MM.1S (cell line): ENCODE results near the gene BIRC7.

Experiments
- DNase-seq: peaks from one replicate; pipeline ENCODE4 v3.0.0-alpha.2; 2015
- H2AFZ ChIP-seq: fragments of 300-600 bp; sonication (generic); 2 replicates; pipeline ENCODE4 v1.6.0; 2016; ENCODE audit warnings: antibody characterized with exemption, low read length
- H3F3A ChIP-seq: fragments of 300-600 bp; sonication (generic); 2 replicates; pipeline ENCODE4 v1.6.1; 2016; ENCODE audit warnings: mild to moderate bottlenecking, antibody characterized with exemption, low read length, moderate library complexity, mixed read lengths; ENCODE audit not compliant: insufficient read depth
- H3K27ac ChIP-seq: fragments of 300-600 bp; sonication (generic); 2 replicates; pipeline ENCODE4 v1.5.1; 2016; ENCODE audit warnings: mild to moderate bottlenecking, low read length
- H3K27me3 ChIP-seq: fragments of 300-600 bp; sonication (generic); replicated peaks from 2 replicates; pipeline ENCODE4 v1.6.0; 2016; ENCODE audit warnings: low read length; ENCODE audit not compliant: insufficient read depth
- H3K36me3 ChIP-seq: fragments of 300-600 bp; sonication (generic); replicated peaks from 2 replicates; pipeline ENCODE4 v1.6.1; 2016; ENCODE audit warnings: mild to moderate bottlenecking, low read length, mixed read lengths; ENCODE audit not compliant: insufficient read depth
- H3K4me1 ChIP-seq: fragments of 300-600 bp; sonication (generic); 2 replicates; pipeline ENCODE4 v1.6.1; 2016; ENCODE audit warnings: low read length, mixed read lengths
- H3K4me2 ChIP-seq: fragments of 300-600 bp; sonication (generic); 2 replicates; pipeline ENCODE4 v1.6.0; 2016; ENCODE audit warnings: low read depth, low read length
- H3K4me3 ChIP-seq: fragments of 300-600 bp; sonication (generic); 2 replicates; pipeline ENCODE4 v1.5.1; 2016; ENCODE audit warnings: low read length, mixed read lengths
- H3K79me2 ChIP-seq: fragments of 300-600 bp; sonication (generic); 2 replicates; pipeline ENCODE4 v1.6.1; 2016; ENCODE audit warnings: mixed run types, low read length, mixed read lengths
- H3K9ac ChIP-seq: fragments of 300-600 bp; sonication (generic); 2 replicates; pipeline ENCODE4 v1.6.1; 2016; ENCODE audit warnings: low read length, mixed read lengths
- H3K9me2 ChIP-seq: fragments of 300-600 bp; sonication (generic); replicated peaks from 2 replicates; pipeline ENCODE4 v1.6.1; 2016; ENCODE audit warnings: mild to moderate bottlenecking, low read length, mixed read lengths; ENCODE audit not compliant: insufficient read depth
- H3K9me3 ChIP-seq: fragments of 300-600 bp; sonication (generic); replicated peaks from 2 replicates; pipeline ENCODE4 v1.6.1; 2016; ENCODE audit warnings: mild to moderate bottlenecking, low read length, mixed read lengths; ENCODE audit not compliant: insufficient read depth
- H4K20me1 ChIP-seq: fragments of 300-600 bp; sonication (generic); 2 replicates; pipeline ENCODE4 v1.6.1; 2016; ENCODE audit warnings: mild to moderate bottlenecking, low read length, moderate library complexity, mixed read lengths; ENCODE audit not compliant: insufficient read depth
- EZH2 ChIP-seq: fragments of 300-600 bp; sonication (generic); optimal IDR thresholded peaks from 2 replicates; pipeline ENCODE3; 2017; ENCODE audit warnings: low read depth, mild to moderate bottlenecking, antibody characterized with exemption, low read length, mixed read lengths
- EZH2phosphoT487 ChIP-seq: fragments of 300-600 bp; sonication (generic); IDR thresholded peaks from 2 replicates; pipeline ENCODE4 v1.6.1; 2018; ENCODE audit warnings: antibody characterized with exemption, low read length
- TF ChIP-seq, protein P1 (sequence below): fragments of 300-600 bp; sonication (generic); IDR thresholded peaks from 2 replicates; pipeline ENCODE4 v1.5.1; 2016; ENCODE audit warnings: antibody characterized with exemption, low read length, mixed read lengths

The BIRC7 gene

DNA sequence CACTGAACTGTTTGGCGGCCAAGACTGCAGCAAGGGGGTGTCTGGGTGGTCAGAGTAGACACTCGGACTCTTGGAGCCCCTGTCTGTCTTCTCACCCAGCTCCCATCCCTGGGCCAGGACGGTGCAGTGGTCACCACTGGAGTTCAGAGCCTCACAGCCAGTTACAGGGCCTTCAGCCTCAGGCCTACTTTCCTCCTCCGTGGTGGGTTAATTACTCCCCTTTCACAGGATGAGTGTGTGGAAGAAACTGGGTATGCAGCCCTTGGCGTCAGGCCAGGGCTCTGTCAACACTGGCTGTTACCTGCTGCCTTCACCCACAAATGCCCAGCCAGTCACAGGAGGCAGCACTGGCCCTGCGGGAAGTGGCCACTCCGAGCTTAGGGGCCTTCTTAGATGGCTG is 18.0 kb upstream of the BIRC7 start:
- Histone ChIP-seq H3K36me3 (peaks cover 2% of the 10 kb centered on the region; the same call in 1 of the 2 replicates), H4K20me1 (peaks cover 6% of the 10 kb centered on the region; the same call in 1 of the 2 replicates), H3K27ac (no peak overlapping the region), H3K27me3 (peaks cover 38% of the 10 kb centered on the region), H3K4me1 (peaks cover 13% of the 10 kb centered on the region), H3K4me3 (no peak overlapping the region), H3K9me3 (no peaks in the 10 kb centered on the region), H3K79me2 (peaks cover 30% of the 10 kb centered on the region), H3K9ac (no peak overlapping the region), H3F3A (no peaks in the 10 kb centered on the region), H3K9me2 (no peaks in the 10 kb centered on the region), H2AFZ (no peak overlapping the region), H3K4me2 (no peak overlapping the region)
- no peak for DNase-seq
- TF ChIP-seq EZH2phosphoT487 (no peak), EZH2 (no peak)
- TF ChIP-seq, protein P1, sequence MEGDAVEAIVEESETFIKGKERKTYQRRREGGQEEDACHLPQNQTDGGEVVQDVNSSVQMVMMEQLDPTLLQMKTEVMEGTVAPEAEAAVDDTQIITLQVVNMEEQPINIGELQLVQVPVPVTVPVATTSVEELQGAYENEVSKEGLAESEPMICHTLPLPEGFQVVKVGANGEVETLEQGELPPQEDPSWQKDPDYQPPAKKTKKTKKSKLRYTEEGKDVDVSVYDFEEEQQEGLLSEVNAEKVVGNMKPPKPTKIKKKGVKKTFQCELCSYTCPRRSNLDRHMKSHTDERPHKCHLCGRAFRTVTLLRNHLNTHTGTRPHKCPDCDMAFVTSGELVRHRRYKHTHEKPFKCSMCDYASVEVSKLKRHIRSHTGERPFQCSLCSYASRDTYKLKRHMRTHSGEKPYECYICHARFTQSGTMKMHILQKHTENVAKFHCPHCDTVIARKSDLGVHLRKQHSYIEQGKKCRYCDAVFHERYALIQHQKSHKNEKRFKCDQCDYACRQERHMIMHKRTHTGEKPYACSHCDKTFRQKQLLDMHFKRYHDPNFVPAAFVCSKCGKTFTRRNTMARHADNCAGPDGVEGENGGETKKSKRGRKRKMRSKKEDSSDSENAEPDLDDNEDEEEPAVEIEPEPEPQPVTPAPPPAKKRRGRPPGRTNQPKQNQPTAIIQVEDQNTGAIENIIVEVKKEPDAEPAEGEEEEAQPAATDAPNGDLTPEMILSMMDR = no peak

DNA sequence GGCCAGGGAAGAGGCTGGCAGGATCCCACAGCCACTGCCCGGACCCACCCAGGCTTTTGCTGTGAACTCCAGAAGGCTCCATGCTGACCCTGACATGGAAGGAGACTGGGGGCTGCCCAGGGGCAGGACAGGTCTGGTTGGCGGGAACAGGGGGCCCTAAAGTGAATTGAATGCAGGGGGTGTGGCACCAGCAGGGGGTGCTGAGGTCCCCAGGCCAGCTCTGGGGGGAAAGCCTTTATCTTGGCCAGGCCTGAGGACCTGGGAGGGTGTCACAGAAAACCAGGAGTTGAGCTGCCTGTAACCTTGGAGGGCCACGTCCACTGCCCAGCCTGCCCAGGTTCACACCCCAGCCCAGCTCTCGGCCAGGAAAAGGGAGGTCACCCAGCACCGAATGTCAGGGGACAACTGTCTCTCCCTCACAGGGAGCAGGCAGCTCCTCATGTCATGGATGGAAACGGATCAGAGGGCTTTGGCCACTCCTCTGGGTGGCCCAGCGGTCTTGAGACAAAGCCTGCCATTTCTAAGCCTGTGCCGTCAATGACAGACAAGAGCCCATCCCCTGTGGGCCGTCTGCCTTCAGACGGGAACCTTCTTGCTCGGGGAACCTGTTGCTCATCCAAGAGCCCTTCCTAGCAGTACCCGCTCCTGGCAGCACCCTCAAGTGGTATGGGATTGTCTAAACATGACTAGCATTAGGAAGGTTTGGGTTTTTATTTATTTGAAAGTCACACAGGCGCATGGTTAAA is 16.8 kb upstream of the BIRC7 start:
- TF ChIP-seq, protein P1 = no peak; the same call in 1 of the 2 replicates
- TF ChIP-seq EZH2 = no peak
- TF ChIP-seq EZH2phosphoT487 = no peak
- no peaks in the 10 kb centered on the region for H3K9me3 ChIP-seq
- H3K9ac ChIP-seq = no peak overlapping the region
- no peak overlapping the region for H2AFZ ChIP-seq
- peaks cover 18% of the 10 kb centered on the region for H3K79me2 ChIP-seq
- H4K20me1 ChIP-seq = 0 out of 2 replicates have a peak, but pooled peaks cover 6% of the 10 kb centered on the region
- no peak overlapping the region for H3K27ac ChIP-seq
- no peak for DNase-seq
- H3K4me2 ChIP-seq = no peak overlapping the region
- H3K36me3 ChIP-seq = no peaks in the 10 kb centered on the region; the same call in 1 of the 2 replicates
- H3F3A ChIP-seq = no peaks in the 10 kb centered on the region
- peaks cover 13% of the 10 kb centered on the region for H3K4me1 ChIP-seq
- peaks cover 50% of the 10 kb centered on the region for H3K27me3 ChIP-seq
- no peaks in the 10 kb centered on the region for H3K9me2 ChIP-seq
- H3K4me3 ChIP-seq = no peak overlapping the region

DNA sequence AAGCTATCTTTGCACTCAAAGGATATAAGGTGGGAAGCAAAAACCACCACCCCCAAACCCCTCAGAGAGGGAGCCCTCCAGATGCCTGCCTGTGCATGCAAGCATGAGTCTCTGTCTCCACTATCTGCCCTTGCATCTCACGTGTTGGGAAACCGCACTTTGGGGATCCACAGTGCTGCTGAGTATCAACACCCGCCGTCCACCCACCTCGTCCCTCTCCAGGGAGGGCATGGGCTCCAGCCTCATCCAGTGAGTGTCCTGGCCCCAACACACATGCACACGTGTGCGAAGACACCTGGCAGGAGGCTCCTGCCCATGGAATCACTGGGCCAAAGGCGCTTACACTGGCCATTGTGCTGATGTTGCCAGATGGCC is 16.3 kb upstream of the BIRC7 start:
- TF ChIP-seq EZH2phosphoT487 (no peak), EZH2 (no peak)
- TF ChIP-seq, protein P1 = no peak
- Histone ChIP-seq H4K20me1 (0 out of 2 replicates have a peak, but pooled peaks cover 6% of the 10 kb centered on the region), H3F3A (no peaks in the 10 kb centered on the region), H3K27ac (no peak overlapping the region), H3K9ac (no peak overlapping the region), H3K27me3 (peaks cover 56% of the 10 kb centered on the region), H3K9me2 (no peaks in the 10 kb centered on the region), H2AFZ (no peak overlapping the region), H3K4me3 (no peak overlapping the region), H3K4me2 (no peak overlapping the region), H3K36me3 (no peaks in the 10 kb centered on the region), H3K9me3 (no peaks in the 10 kb centered on the region), H3K79me2 (peaks cover 12% of the 10 kb centered on the region), H3K4me1 (peaks cover 12% of the 10 kb centered on the region)
- no peak for DNase-seq
